GM23248 (cell line): ENCODE results near the gene SELP. TPM values are rescaled to one million over a fixed set of nuclear protein-coding genes. Genes with fewer than 3 reads are reported as not detected.
"Not testable (repeated sequence)": the region's sequence is repeated elsewhere in the genome, so short reads cannot be mapped to it uniquely, and the experiment has no call there.

ENCODE experiments used
- DNase-seq: peaks from one replicate; pipeline ENCODE4 v3.0.0-alpha.2; 2015
- H2AFZ ChIP-seq: fragments of 200-600 bp; sonication (generic); 2 replicates; pipeline ENCODE4 v1.6.1; 2016; ENCODE audit warnings: antibody characterized with exemption
- H3F3A ChIP-seq: fragments of 200-600 bp; sonication (generic); 2 replicates; pipeline ENCODE4 v1.6.1; 2016; ENCODE audit warnings: mild to moderate bottlenecking, antibody characterized with exemption, mixed run types; ENCODE audit not compliant: insufficient read depth
- H3K27ac ChIP-seq: fragments of 200-600 bp; sonication (generic); 2 replicates; pipeline ENCODE4 v1.5.1; 2016; ENCODE audit warnings: mild to moderate bottlenecking
- H3K27me3 ChIP-seq: fragments of 200-600 bp; sonication (generic); replicated peaks from 2 replicates; pipeline ENCODE4 v1.6.1; 2016; ENCODE audit warnings: mild to moderate bottlenecking; ENCODE audit not compliant: insufficient read depth
- H3K36me3 ChIP-seq: fragments of 200-600 bp; sonication (generic); 2 replicates; pipeline ENCODE4 v1.6.1; 2016; ENCODE audit warnings: low read depth, mild to moderate bottlenecking
- H3K4me1 ChIP-seq: fragments of 200-600 bp; sonication (generic); 2 replicates; pipeline ENCODE4 v1.6.1; 2016; ENCODE audit warnings: mild to moderate bottlenecking; ENCODE audit not compliant: insufficient read depth
- H3K4me2 ChIP-seq: fragments of 200-600 bp; sonication (generic); one replicate; pipeline ENCODE4 v1.6.1; 2016; ENCODE audit warnings: mild to moderate bottlenecking; ENCODE audit not compliant: unreplicated experiment
- H3K4me3 ChIP-seq: fragments of 200-600 bp; sonication (generic); 2 replicates; pipeline ENCODE4 v1.5.1; 2016; ENCODE audit warnings: mild to moderate bottlenecking
- H3K79me2 ChIP-seq: fragments of 200-600 bp; sonication (generic); 2 replicates; pipeline ENCODE4 v1.6.1; 2016; ENCODE audit warnings: mild to moderate bottlenecking; ENCODE audit not compliant: insufficient read depth
- H3K9ac ChIP-seq: fragments of 200-600 bp; sonication (generic); 2 replicates; pipeline ENCODE4 v1.6.1; 2016; ENCODE audit warnings: mild to moderate bottlenecking
- H3K9me2 ChIP-seq: fragments of 200-600 bp; sonication (generic); 2 replicates; pipeline ENCODE4 v1.6.1; 2016; ENCODE audit warnings: mixed run types, mild to moderate bottlenecking, moderate library complexity; ENCODE audit not compliant: insufficient read depth
- H3K9me3 ChIP-seq: fragments of 200-600 bp; sonication (generic); one replicate; pipeline ENCODE4 v1.6.1; 2017; ENCODE audit warnings: low read depth
- H4K20me1 ChIP-seq: fragments of 200-600 bp; sonication (generic); 2 replicates; pipeline ENCODE4 v1.6.0; 2016; ENCODE audit not compliant: insufficient read depth
- EZH2 ChIP-seq: fragments of 200-600 bp; sonication (generic); IDR thresholded peaks from 2 replicates; pipeline ENCODE4 v1.6.1; 2018; ENCODE audit warnings: antibody characterized with exemption, mild to moderate bottlenecking; ENCODE audit not compliant: insufficient read depth, poor library complexity, severe bottlenecking
- EZH2phosphoT487 ChIP-seq: fragments of 200-600 bp; sonication (generic); IDR thresholded peaks from 2 replicates; pipeline ENCODE4 v1.6.1; 2018; ENCODE audit warnings: antibody characterized with exemption, moderate library complexity, mild to moderate bottlenecking, low read depth; ENCODE audit not compliant: insufficient read depth
- WGBS, 2 experiments: methylation state at CpG; one replicate each; pipeline ENCODE4 v1.1.6; 2015 to 2017; ENCODE audit warnings: low lambda C conversion rate in 2 of 2, low coverage in 1 of 2; ENCODE audit errors: missing lambda C conversion rate in 2 of 2; 5-methylcytosine and 5-hydroxymethylcytosine counted together
- in situ Hi-C: fragments of 300-500 bp; cut with MboI; formaldehyde crosslinking; loops from 2 replicates; pipeline ENCODE4 v1.15.0; 2020
- polyA plus RNA-seq: library from polyadenylated mRNA; unstranded; fragments of >200 nt; fragmentation: Nextera tagmentation; extraction: Ambion mirVana; gene quantifications from 2 replicates; pipeline ENCODE4 v1.2.1, GENCODE V29; 2016
- total RNA-seq: library from RNA; depleted of rRNA; stranded (reverse); fragments of >200 nt; shearing (Covaris generic); gene quantifications from 2 replicates; pipeline ENCODE4 v1.2.3, GENCODE V29; 2014; rRNA removed

Gene SELP
- total RNA-seq (not detected in 2 replicates), polyA plus RNA-seq (not detected in 2 replicates)

GRCh38 chr1:169630006-169630405 is at the start of gene SELP:
Gene SELP (minus strand): TSS chr1:169630124. CDS start chr1:169630074, 50 bp downstream.
- Histone ChIP-seq H3K79me2 (no peaks in the 10 kb centered on the region), H3K4me2 (no peak within 1 kb of the TSS)
- in situ Hi-C loops = no loop called here

GRCh38 chr1:169679692-169680091 is 49.8 kb upstream of the SELP start:
- in situ Hi-C loops = no loop called here
- Histone ChIP-seq H3K9me2 (no peaks in the 10 kb centered on the region), H3K4me2 (no peak overlapping the region), H4K20me1 (no peaks in the 10 kb centered on the region), H2AFZ (no peak overlapping the region), H3K27ac (no peak overlapping the region), H3K27me3 (no peaks in the 10 kb centered on the region), H3K4me3 (no peak overlapping the region), H3K4me1 (0 out of 2 replicates have a peak, but pooled peaks cover 6% of the 10 kb centered on the region), H3F3A (peaks cover 8% of the 10 kb centered on the region; the same call in 1 of the 2 replicates), H3K9ac (no peak overlapping the region), H3K79me2 (no peaks in the 10 kb centered on the region), H3K36me3 (no peaks in the 10 kb centered on the region), H3K9me3 (no peaks in the 10 kb centered on the region)
- no peak for TF ChIP-seq EZH2phosphoT487
- no peak for TF ChIP-seq EZH2
- WGBS, 2 experiments = 57% methylated on average over 3 of the region's 3 CpGs
- no peak for DNase-seq

More at GRCh38 chr1:169630006-169630405, at the start of gene SELP:
- Histone ChIP-seq H3K36me3 (no peaks in the 10 kb centered on the region), H3K9me3 (no peaks in the 10 kb centered on the region), H3K27ac (no peak within 1 kb of the TSS), H3K4me1 (no peaks in the 10 kb centered on the region), H3K4me3 (no peak within 1 kb of the TSS), H3K27me3 (no peaks in the 10 kb centered on the region), H3K9me2 (no peaks in the 10 kb centered on the region), H4K20me1 (no peaks in the 10 kb centered on the region), H3F3A (no peaks in the 10 kb centered on the region), H3K9ac (no peak within 1 kb of the TSS), H2AFZ (no peak within 1 kb of the TSS)
- WGBS, 2 experiments = 43 to 64% methylated on average over 1 of the region's 1 CpG
- TF ChIP-seq EZH2phosphoT487 = no peak
- no peak for TF ChIP-seq EZH2
- DNase-seq = no peak

DNA sequence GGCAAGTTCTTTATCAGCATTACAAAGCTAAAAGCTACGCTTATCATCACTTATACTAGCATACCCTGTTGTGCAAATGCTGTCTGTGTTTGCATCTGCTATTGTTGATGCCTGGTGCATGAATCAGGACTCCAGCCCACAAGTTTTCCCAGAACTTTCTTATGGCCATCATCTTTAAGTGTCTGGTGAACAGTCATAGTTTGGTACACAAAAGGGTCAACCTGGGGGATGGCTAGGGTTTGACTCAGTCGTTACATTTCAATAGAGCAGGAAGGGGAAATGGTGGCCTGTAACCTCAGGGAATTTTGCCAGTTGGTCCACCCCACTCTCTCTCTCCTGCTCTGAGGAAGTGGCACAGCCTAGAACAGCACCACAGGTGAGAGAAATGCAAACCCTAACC is 46.1 kb upstream of the SELP start:
- in situ Hi-C loops = no loop called here
- no peak overlapping the region for H3K27ac ChIP-seq
- peak; percentile 65 for DNase-seq
- H3K9ac ChIP-seq = no peak overlapping the region
- no peak overlapping the region for H3K4me3 ChIP-seq
- TF ChIP-seq EZH2phosphoT487 (no peak), EZH2 (no peak)
- H3F3A ChIP-seq = peaks cover 8% of the 10 kb centered on the region; the same call in 1 of the 2 replicates
- WGBS, 2 experiments = 0 to 6% methylated on average over 2 of the region's 2 CpGs
- no peak overlapping the region for H3K4me2 ChIP-seq
- H3K27me3 ChIP-seq = no peaks in the 10 kb centered on the region; the same call in 1 of the 2 replicates
- H4K20me1 ChIP-seq = no peaks in the 10 kb centered on the region
- no peaks in the 10 kb centered on the region for H3K36me3 ChIP-seq
- H3K79me2 ChIP-seq = no peaks in the 10 kb centered on the region
- no peaks in the 10 kb centered on the region for H3K9me2 ChIP-seq
- 0 out of 2 replicates have a peak, but pooled peaks cover 3% of the 10 kb centered on the region for H3K4me1 ChIP-seq
- no peaks in the 10 kb centered on the region for H3K9me3 ChIP-seq
- no peak overlapping the region for H2AFZ ChIP-seq

DNA sequence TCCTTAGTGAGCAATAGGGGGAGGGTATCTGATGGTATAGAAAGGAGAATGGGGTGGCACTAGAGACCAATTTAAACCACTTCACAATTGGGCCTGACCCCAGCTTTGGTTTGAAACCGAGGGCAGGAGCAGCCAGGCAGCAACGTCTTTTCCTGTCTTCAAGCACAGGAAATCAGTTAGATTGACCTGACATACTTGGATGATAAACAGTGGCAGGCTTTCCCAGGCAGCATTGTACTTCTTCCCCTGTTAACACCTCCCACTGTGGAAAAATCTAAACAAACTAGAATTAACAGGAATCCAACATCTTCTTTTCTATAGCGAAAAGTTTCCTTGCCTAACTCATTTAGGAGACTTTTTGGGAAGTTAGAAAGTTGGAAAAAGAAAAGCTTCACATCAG is 40.9 kb upstream of the SELP start:
- H3K9me3 ChIP-seq = no peaks in the 10 kb centered on the region
- H4K20me1 ChIP-seq = no peaks in the 10 kb centered on the region
- no peak overlapping the region for H3K4me2 ChIP-seq
- H3K36me3 ChIP-seq = no peaks in the 10 kb centered on the region
- no peak overlapping the region for H3K27ac ChIP-seq
- TF ChIP-seq EZH2 (no peak), EZH2phosphoT487 (no peak)
- peaks cover 4% of the 10 kb centered on the region; the same call in 1 of the 2 replicates for H3F3A ChIP-seq
- no peaks in the 10 kb centered on the region; the same call in 1 of the 2 replicates for H3K27me3 ChIP-seq
- H3K4me3 ChIP-seq = no peak overlapping the region
- no peaks in the 10 kb centered on the region for H3K9me2 ChIP-seq
- no peaks in the 10 kb centered on the region for H3K4me1 ChIP-seq
- H3K9ac ChIP-seq = no peak overlapping the region
- DNase-seq = no peak
- H3K79me2 ChIP-seq = no peaks in the 10 kb centered on the region
- in situ Hi-C loops = no loop called here
- H2AFZ ChIP-seq = no peak overlapping the region
- WGBS, 2 experiments = 24% methylated on average over 3 of the region's 3 CpGs

GRCh38 chr1:169670244-169670643 is 40.3 kb upstream of the SELP start:
- H3K9me2 ChIP-seq, H3K36me3 ChIP-seq, H4K20me1 ChIP-seq, H3K9ac ChIP-seq, DNase-seq, H3K4me3 ChIP-seq, H2AFZ ChIP-seq, H3F3A ChIP-seq, H3K9me3 ChIP-seq, in situ Hi-C loops, H3K4me2 ChIP-seq, H3K27ac ChIP-seq, H3K27me3 ChIP-seq, H3K4me1 ChIP-seq, H3K79me2 ChIP-seq: not testable (repeated sequence)
- 35 to 36% methylated on average over 3 of the region's 3 CpGs for WGBS, 2 experiments

DNA sequence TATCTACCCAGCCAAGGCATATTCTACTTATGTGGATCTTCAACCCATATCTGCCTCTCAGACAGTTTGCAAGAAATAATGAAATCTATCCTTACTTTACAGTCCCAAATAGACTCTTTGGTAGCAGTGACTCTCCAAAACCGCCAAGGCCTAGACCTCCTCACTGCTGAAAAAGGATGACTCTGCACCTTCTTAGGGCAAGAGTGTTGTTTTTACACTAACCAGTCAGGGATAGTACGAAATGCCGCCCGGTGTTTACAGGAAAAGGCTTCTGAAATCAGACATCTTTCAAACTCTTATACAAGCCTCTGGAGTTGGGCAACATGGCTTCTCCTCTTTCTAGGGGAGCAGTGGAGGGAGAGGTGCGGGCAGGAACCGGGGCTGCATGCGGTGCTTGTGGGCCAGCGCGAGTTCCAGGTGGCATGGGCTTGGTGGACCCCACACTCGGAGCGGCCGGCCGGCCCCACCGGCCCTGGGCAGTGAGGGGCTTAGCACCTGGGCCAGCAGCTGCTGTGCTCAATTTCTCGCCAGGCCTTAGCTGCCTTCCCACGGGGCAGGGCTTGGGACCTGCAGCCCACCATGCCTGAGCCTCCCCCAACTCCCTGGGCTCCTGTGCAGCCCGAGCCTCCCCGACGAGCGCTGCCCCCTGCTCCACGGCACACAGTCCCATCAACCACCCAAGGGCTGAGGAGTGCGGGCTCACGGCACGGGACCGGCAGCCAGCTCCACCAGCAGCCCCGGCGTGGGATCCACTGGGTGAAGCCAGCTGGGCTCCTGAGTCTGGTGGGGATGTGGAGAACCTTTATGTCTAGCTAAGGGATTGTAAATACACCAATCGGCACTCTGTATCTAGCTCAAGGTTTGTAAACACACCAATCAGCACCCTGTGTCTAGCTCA is 38.0 kb upstream of the SELP start:
- DNase-seq, H3K9me3 ChIP-seq, H3K36me3 ChIP-seq, H3K9me2 ChIP-seq, H3K79me2 ChIP-seq, H3K4me3 ChIP-seq, H2AFZ ChIP-seq, H4K20me1 ChIP-seq, H3K4me1 ChIP-seq, H3K27ac ChIP-seq, H3K4me2 ChIP-seq, in situ Hi-C loops, H3K9ac ChIP-seq, H3F3A ChIP-seq, H3K27me3 ChIP-seq: not testable (repeated sequence)
- WGBS, 2 experiments = 74 to 77% methylated on average over 24 to 25 of the region's 28 CpGs
